HCT116 (cell line): ENCODE results near the gene GOLGA6L25. TPM values are rescaled to one million over a fixed set of nuclear protein-coding genes. Genes with fewer than 3 reads are reported as not detected.
"Not testable (repeated sequence)": the region's sequence is repeated elsewhere in the genome, so short reads cannot be mapped to it uniquely, and the experiment has no call there.

Source experiments
- ATAC-seq: fragments of 200-7000 bp; cut with Tn5 transposase; 2 replicates; pipeline ENCODE4 v1.9.1; 2020; ENCODE audit warnings: mild to moderate bottlenecking, moderate library complexity
- Bru-seq: library from RNA; stranded (reverse); fragments of 400-500 nt; gene quantifications from one replicate; lab custom pipeline; 2021; lab: Mats Ljungman, UMichigan
- BruChase-seq, 2 experiments: library from RNA; stranded (reverse); fragments of 400-500 nt; gene quantifications; one replicate each; lab custom pipeline; 2021; lab: Mats Ljungman, UMichigan
- BruUV-seq: library from RNA; stranded (reverse); fragments of 400-500 nt; replicated peaks from 2 replicates; lab custom pipeline; 2021; lab: Mats Ljungman, UMichigan
- CTCF ChIA-PET: fragments of 300-600 bp; sonication (Branson Sonifier 250); formaldehyde crosslinking; loops from one replicate; lab custom pipeline; 2021; ENCODE audit warnings: antibody characterized with exemption; lab: Charles Lee
- POLR2A ChIA-PET: fragments of 300-600, 350-600 bp; sonication (Branson Sonifier 250); formaldehyde crosslinking; loops from one replicate; lab custom pipeline; 2021; ENCODE audit warnings: antibody characterized with exemption; lab: Charles Lee
- RAD21 ChIA-PET, 2 experiments: fragments of 300-600 bp; sonication (Branson Sonifier 250); formaldehyde crosslinking; loops; one replicate each; lab custom pipeline; 2023; ENCODE audit warnings: low total read pairs in 2 of 2; ENCODE audit not compliant: uncharacterized antibody in 2 of 2, unreplicated experiment in 2 of 2, low non-redundant PET in 1 of 2; lab: Charles Lee
- DNase-seq: peaks from one replicate; pipeline ENCODE4 v3.0.0-alpha.2; 2010; ENCODE audit warnings: low read depth, low spot score
- H2AFZ ChIP-seq: fragments of 200-600 bp; shearing (Covaris generic), sonication (generic); 2 replicates; pipeline ENCODE4 v1.6.1; 2017; ENCODE audit warnings: low read depth, mixed run types, mixed read lengths, antibody characterized with exemption, low read length; ENCODE audit not compliant: poor library complexity, severe bottlenecking
- H3K27ac ChIP-seq: 2 replicates; pipeline ENCODE4 v1.5.1; 2012; ENCODE audit warnings: low read depth, low read length
- H3K27me3 ChIP-seq: fragments of 200-600 bp; sonication (generic); 2 replicates; pipeline ENCODE4 v1.6.1; 2016; ENCODE audit warnings: mixed run types, low read length, mixed read lengths; ENCODE audit not compliant: insufficient read depth
- H3K36me3 ChIP-seq, 2 experiments: fragments of 200-500 bp in 1 of 2; fragments of 200-600 bp in 1 of 2; sonication (Bioruptor generic) in 1 of 2; sonication (generic) in 1 of 2; 2 replicates each; pipeline versions ENCODE4 v1.5.1 to v1.6.1; 2014 to 2016; ENCODE audit warnings: low read length in 2 of 2, inconsistent platforms in 1 of 2, mixed read lengths in 1 of 2, mixed run types in 1 of 2; ENCODE audit not compliant: insufficient read depth in 2 of 2, control insufficient read depth in 1 of 2
- H3K4me1 ChIP-seq, 2 experiments: fragments of 200-600 bp in 1 of 2; sonication (generic) in 1 of 2; 2 replicates each; pipeline versions ENCODE4 v1.5.1 to v1.6.1; 2012 to 2017; ENCODE audit warnings: low read length in 2 of 2, inconsistent platforms in 1 of 2, mild to moderate bottlenecking in 1 of 2, mixed read lengths in 1 of 2, mixed run types in 1 of 2, moderate library complexity in 1 of 2; ENCODE audit not compliant: insufficient read depth in 2 of 2, control insufficient read depth in 1 of 2
- H3K4me2 ChIP-seq: fragments of 200-600 bp; sonication (generic); 2 replicates; pipeline ENCODE4 v1.6.1; 2017; ENCODE audit warnings: mixed run types, low read length, mixed read lengths
- H3K4me3 ChIP-seq, 2 experiments: fragments of 200-600 bp in 1 of 2; sonication (generic) in 1 of 2; replicated peaks in 1 of 2; 2 replicates each; pipeline ENCODE4 v1.5.1; 2011 to 2016; ENCODE audit warnings: low read length in 2 of 2, control low read depth in 1 of 2, low read depth in 1 of 2, mild to moderate bottlenecking in 1 of 2, mixed read lengths in 1 of 2, mixed run types in 1 of 2
- H3K79me2 ChIP-seq: fragments of 200-600 bp; sonication (generic); 2 replicates; pipeline ENCODE4 v1.6.1; 2017; ENCODE audit warnings: mild to moderate bottlenecking, mixed run types, low read length, moderate library complexity, mixed read lengths; ENCODE audit not compliant: insufficient read depth
- H3K9ac ChIP-seq: fragments of 200-600 bp; sonication (generic); 2 replicates; pipeline ENCODE4 v1.6.1; 2016; ENCODE audit warnings: low read length, mixed read lengths
- H3K9me2 ChIP-seq: fragments of 200-600 bp; sonication (generic), shearing (Covaris generic); 2 replicates; pipeline ENCODE4 v1.6.1; 2017; ENCODE audit warnings: mixed run types, mild to moderate bottlenecking, moderate library complexity; ENCODE audit not compliant: insufficient read depth
- H3K9me3 ChIP-seq, 2 experiments: fragments of 200-500 bp in 1 of 2; fragments of 200-600 bp in 1 of 2; sonication (Bioruptor generic) in 1 of 2; sonication (generic) in 1 of 2; 2 replicates each; pipeline ENCODE4 v1.6.1; 2014 to 2017; ENCODE audit warnings: low read length in 2 of 2, mixed read lengths in 2 of 2, inconsistent platforms in 1 of 2, low read depth in 1 of 2, mild to moderate bottlenecking in 1 of 2, mixed run types in 1 of 2, moderate library complexity in 1 of 2; ENCODE audit not compliant: control insufficient read depth in 1 of 2, insufficient read depth in 1 of 2
- H4K20me1 ChIP-seq: fragments of 200-600 bp; sonication (generic), shearing (Covaris generic); 2 replicates; pipeline ENCODE4 v1.6.1; 2017; ENCODE audit warnings: mixed run types, mild to moderate bottlenecking, moderate library complexity; ENCODE audit not compliant: insufficient read depth
- intact Hi-C: fragments of 100-400 bp; cut with micrococcal nuclease; formaldehyde crosslinking; loops from 2 replicates; pipeline ENCODE4 v1.10.0; 2022
- long read RNA-seq: library from polyadenylated mRNA; unstranded; transcript quantifications from one replicate; pipeline ENCODE4 v2.0.0, GENCODE V29; 2021; ENCODE audit not compliant: unreplicated experiment
- polyA plus RNA-seq: library from polyadenylated mRNA; unstranded; fragments of >200 nt; gene quantifications from 2 replicates; pipeline ENCODE4 v1.2.1, GENCODE V29; 2012; ENCODE audit warnings: missing spikeins
- total RNA-seq: library from RNA; stranded (reverse); gene quantifications from one replicate; pipeline ENCODE4 v1.2.1, GENCODE V29; 2021; ENCODE audit not compliant: unreplicated experiment

Gene GOLGA6L25, protein sequence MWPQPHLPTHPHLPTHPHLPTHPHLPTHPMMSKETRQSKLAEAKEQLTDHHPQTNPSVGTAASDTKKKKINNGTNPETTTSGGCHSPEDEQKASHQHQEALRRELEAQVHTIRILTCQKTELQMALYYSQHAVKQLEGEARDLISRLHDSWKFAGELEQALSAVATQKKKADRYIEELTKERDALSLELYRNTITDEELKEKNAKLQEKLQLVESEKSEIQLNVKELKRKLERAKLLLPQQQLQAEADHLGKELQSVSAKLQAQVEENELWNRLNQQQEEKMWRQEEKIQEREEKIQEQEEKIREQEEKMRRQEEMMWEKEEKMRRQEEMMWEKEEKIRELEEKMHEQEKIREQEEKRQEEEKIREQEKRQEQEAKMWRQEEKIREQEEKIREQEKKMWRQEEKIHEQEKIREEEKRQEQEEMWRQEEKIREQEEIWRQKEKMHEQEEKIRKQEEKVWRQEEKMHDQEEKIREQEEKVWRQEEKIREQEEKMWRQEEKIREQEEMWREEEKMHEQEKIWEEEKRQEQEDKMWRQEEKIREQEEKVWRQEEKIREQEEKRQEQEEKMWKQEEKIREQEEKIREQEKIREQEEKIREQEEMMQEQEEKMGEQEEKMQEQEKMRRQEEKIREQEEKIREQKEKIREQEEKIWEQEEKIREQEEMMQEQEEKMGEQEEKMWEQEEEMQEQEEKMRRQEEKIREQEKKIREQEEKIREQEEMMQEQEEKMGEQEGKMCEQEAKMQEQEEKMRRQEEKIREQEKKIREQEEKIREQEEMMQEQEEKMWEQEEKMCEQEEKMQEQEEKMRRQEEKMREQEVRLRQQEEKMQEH
- total RNA-seq: not detected
- polyA plus RNA-seq: not detected in 2 replicates
- Bru-seq, nascent RNA: not detected
- not detected for BruChase-seq, experiment 1, labeled RNA remaining after a 6-hour chase
- not detected for BruChase-seq, experiment 2, labeled RNA remaining after a 2-hour chase
- long read RNA-seq: 0 reads

DNA sequence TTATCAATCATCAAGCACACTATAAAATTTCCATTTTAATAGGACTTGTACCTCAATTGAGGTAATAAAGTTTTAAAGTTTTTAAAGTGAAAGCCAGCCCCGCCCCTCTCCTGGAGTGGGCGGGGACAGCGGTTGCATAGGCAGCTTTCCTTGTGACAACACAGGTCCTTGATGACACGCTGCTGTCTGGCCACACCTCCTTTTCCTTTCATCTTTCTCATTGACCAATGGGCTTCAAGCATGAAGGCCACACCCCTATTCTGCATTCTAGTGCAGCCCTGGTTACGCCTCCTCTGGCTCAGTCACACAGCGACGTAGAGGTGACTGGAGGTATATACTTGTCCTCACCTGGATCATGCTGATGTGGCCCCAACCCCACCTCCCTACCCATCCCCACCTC is at the start of gene GOLGA6L25:
Gene GOLGA6L25 (plus strand): TSS at position 301 of the 400 bp plus-strand sequence. CDS start 61 bp downstream, at position 362.
- H2AFZ ChIP-seq, H4K20me1 ChIP-seq, H3K36me3 ChIP-seq, H3K9ac ChIP-seq, H3K27ac ChIP-seq, ATAC-seq, intact Hi-C loops, H3K79me2 ChIP-seq, H3K4me2 ChIP-seq, H3K9me2 ChIP-seq, H3K4me1 ChIP-seq, POLR2A ChIA-PET, H3K9me3 ChIP-seq, BruUV-seq, H3K27me3 ChIP-seq, CTCF ChIA-PET, DNase-seq, RAD21 ChIA-PET, H3K4me3 ChIP-seq: not testable (repeated sequence)

DNA sequence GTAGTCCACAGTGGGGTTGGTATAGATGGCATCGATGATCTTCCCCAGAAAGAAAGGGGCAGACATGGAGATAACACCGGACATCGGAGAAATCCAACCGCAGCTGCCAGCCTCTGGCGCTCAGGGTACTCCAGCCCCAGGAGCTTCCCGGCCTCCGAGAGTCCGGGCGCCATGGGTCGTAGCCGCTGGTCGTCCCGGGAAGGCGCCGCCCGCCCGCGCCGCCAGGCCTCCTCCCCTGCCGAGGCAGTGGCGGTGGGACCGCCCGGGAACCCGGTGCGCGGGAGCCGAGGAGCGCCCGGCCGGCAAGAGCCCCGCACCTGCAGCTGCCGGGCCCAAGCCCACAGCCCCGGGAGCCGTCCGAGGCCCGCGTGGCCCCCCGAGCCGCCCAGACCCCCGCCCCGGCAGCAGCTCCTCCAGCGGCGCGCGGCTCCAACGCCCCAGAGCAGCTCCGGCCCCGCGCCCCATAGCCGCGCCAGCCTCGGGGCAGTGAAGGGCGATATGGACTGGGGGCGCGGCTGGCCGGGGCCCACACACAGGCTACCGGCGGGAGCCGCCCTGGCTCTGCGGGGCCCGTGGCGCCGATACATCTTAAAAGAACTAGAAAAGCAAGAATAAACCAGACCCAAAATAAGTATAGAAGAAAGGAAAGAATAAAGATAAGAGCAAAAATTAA is 45.0 kb upstream of the GOLGA6L25 start:
- H3K79me2 ChIP-seq, H3K4me2 ChIP-seq, BruUV-seq, H3K27ac ChIP-seq, H3K36me3 ChIP-seq, H2AFZ ChIP-seq, RAD21 ChIA-PET, CTCF ChIA-PET, POLR2A ChIA-PET, H3K4me3 ChIP-seq, DNase-seq, H3K9ac ChIP-seq, ATAC-seq, H3K27me3 ChIP-seq, H4K20me1 ChIP-seq, H3K9me2 ChIP-seq, H3K9me3 ChIP-seq, H3K4me1 ChIP-seq, intact Hi-C loops: not testable (repeated sequence)

DNA sequence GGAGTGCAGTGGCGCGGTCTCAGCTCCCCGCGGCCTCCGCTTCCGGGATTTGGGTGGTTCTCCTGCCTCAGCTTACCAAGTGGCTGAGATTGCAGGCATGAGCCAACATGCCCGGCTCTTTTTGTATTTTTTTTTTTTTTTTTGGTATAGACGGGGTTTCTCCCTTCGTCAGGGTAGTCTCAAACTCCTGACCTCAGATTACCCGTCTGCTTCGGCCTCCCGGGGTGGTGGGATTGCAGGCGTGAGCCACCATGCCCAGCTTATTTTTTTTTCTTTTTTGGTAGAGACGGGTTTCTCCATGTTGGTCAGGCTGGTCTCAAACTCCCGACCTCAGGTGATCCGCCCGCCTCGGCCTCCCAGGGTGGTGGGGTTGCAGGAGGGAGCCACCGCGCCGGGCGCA is 39.2 kb upstream of the GOLGA6L25 start:
- H3K4me2 ChIP-seq, H3K27ac ChIP-seq, H3K79me2 ChIP-seq, H3K4me3 ChIP-seq, H3K9me3 ChIP-seq, DNase-seq, CTCF ChIA-PET, H2AFZ ChIP-seq, H3K36me3 ChIP-seq, H4K20me1 ChIP-seq, H3K27me3 ChIP-seq, POLR2A ChIA-PET, BruUV-seq, ATAC-seq, H3K9me2 ChIP-seq, H3K4me1 ChIP-seq, RAD21 ChIA-PET, intact Hi-C loops, H3K9ac ChIP-seq: not testable (repeated sequence)

DNA sequence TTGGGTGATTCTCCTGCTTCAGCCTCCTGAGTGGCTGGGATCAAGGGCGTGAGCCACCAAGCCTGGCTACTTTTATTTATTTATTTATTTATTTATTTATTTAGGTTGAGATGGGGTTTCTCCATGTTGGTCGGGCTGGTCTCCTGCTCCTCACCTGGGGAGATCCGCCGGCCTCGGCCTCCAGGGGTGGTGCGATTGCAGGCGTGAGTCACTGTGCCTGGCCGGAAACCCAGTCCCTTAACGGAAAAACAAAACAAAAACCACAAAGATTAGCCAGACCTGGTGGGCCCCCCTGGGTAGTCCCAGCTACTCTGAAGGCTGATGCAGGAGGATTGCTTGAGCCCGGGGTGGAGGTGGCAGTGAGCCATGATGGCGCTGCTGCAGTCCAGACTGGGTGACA is 38.2 kb upstream of the GOLGA6L25 start:
- H3K4me1 ChIP-seq, H3K4me3 ChIP-seq, H3K9me2 ChIP-seq, H3K27me3 ChIP-seq, POLR2A ChIA-PET, H3K9me3 ChIP-seq, H3K79me2 ChIP-seq, H3K27ac ChIP-seq, DNase-seq, intact Hi-C loops, H4K20me1 ChIP-seq, BruUV-seq, CTCF ChIA-PET, H2AFZ ChIP-seq, RAD21 ChIA-PET, H3K36me3 ChIP-seq, H3K4me2 ChIP-seq, H3K9ac ChIP-seq: not testable (repeated sequence)
- peak; percentile 30; the same call in 1 of the 2 replicates for ATAC-seq
